ENCODE measurements around the gene ZFAND2B. TPM values are rescaled to one million over a fixed set of nuclear protein-coding genes. Genes with fewer than 3 reads are reported as not detected.

Gene ZFAND2B
- total RNA-seq, 1 donor from 2014 or later = 28.6 TPM

DNA sequence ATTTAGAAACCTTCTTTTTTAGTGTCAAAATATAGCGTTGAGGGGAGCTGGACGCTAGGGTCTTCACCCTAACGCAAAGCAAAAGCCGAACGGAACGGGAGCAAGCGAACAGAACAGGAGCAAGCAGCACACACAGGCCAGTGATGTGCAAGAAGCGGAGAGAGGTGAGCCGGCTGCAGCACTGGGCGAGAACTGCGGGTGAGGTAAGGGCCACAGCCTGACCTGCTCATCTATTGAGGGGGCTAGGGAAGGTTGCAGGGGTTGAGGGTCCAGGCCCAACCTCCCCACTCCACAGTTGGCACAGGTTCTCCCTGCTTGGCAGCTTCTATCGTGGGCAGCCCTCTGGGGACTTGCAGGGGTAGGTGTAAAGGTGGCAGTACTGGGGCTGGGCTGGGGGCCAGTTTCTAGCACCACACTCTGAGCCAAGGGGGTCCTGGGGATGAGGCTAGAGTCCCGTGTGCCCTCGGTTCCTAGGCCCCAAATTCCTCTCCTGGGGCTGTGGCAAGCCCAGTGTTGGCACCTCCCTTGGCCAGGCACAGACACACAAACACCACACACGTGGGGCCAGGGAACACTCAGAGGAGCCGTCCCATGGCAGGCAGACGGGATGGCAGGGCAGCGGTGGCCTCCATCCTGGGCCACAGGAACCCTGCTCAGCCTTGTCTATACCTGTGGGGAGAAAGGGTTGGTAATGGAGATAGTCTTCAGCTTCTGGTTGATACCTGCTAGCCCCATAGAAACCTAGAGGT, 13.4 kb downstream of the ZFAND2B start:
- ATAC-seq (no peak), DNase-seq (ENCODE audit: low spot score) (no peak)

DNA sequence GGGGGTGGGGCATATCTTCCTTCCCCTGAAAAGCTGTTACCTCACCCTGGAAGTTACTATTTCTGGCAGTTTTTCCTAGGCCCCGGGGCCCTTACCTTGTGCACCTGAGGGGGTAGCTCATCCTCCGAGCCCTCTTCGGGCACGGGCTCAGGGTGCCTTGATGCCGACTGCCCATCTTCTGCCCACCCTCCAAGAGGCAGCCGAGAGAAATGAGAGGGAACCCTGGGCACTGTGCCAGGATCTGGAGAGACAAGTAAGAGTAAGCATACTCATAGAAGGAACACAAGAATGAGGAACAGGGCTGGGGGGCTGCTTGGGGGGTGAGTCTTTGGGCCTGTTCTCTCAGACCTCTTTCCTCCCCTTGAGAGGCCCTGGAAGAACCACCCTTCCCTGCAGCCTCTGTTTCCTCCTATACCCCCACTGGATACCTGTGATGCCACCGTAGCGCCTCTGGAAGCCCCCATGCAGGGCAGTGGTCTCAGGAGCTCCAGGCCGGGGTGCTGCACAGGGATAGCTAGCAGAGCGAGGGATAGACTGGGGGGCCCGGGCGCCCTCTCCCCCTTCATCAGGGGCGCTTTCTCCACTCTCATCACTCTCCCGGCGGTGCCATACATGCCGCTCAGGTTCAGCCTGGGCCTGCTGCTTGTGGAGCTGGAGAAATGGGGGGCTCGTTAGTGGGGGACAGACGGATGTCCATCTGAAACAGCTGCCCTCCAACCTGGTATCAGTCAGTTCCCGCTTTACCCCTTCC, 14.2 kb downstream of the ZFAND2B start:
- no peak for DNase-seq (ENCODE audit: low spot score)
- ATAC-seq = no peak

DNA sequence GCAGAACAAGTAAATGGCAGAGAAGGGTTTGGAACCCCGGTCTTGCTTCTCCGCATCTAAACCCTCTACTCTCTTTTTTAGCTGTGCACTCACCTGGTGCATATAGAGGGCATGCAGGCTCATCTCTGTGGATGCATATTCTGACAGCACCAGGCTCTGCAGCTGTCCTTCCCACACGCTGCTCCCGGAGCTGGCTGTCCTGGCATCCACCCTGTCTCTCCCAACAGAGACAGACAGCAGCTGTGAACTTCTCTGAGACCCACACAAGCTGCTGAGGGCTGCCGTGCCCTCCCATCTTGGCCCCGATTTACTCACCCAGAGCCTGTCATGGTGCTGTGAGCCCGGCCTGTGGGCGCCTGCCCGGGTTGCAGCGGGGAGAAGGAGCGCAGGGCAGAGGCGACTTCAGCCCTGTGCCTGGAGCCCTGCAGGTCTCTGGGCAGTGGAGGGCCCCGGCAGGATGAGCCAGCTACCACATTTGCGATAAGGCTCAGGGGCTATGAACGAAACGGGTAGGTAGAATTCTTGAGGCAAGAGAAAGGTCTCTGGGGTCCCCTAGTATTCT, 15.5 kb downstream of the ZFAND2B start:
- DNase-seq (ENCODE audit: low spot score) = no peak
- no peak for ATAC-seq

GRCh38 chr2:219223831-219224610, 17.4 kb downstream of the ZFAND2B start:
- ATAC-seq (no peak), DNase-seq (ENCODE audit: low spot score) (no peak)

GRCh38 chr2:219225350-219225749, 18.8 kb downstream of the ZFAND2B start:
- ATAC-seq (no peak), DNase-seq (ENCODE audit: low spot score) (no peak)

DNA sequence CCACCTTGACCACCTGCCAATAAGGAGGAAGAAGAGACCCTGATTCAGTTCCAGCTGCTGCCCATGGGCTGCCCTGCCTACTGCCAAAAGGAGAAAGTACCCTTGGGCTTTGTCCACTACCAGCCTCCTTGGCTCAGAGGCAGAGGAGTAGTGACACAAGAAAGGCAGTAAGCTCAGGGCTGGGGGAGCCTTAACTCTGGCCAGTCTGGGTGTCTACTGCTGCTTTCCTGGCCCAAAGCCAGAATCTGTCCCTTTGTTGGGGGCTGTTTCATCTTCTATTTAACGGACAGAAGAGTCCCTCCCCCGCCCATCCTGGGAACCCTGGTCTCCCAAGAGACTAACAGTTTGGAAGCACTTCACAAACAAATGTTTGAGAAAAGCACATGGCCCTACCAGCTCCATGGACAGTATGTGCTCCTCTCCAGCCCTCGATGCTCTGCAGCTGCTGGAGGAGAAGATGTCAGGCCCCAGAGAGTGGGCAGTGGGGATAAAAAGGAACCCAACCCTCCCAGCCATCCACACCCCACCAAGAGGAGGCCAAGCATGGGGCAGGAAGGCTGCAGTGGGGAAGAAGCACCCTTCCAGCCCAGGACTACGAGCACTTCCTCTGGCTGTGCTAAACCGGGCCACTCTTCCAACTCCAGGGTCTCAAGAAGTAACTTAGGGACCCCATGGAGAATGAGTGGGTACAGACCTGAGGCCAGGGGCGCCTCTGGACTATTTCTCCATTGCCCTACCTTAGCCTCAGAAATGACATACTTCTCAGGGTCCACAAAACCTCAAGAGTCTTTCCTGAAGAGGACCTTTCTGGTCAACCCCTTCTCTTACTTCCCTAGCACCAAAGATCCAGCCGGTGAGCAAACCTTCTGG, 21.7 kb downstream of the ZFAND2B start:
- DNase-seq (ENCODE audit: low spot score) = no peak
- ATAC-seq = no peak

DNA sequence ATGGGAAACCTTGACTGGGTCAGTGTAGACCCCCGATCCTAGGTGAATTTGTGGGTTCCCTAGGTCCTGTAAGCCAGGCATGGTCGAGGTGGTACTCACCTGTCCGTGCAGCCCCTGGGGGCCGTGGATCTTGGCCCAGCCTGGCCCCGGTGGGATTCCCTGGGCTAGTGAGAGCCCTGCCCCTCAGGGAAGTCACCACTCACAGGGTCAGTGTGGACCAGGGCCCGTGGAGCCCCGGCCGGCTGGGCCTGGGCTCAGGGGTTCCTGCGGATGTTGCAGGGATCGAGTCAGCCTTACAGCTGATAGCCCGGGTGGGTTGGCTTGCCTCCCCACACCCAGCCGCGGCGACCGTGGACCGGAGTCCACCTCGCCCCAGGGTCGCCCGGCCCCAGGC, 22.3 kb downstream of the ZFAND2B start:
- ATAC-seq (no peak), DNase-seq (ENCODE audit: low spot score) (no peak)

DNA sequence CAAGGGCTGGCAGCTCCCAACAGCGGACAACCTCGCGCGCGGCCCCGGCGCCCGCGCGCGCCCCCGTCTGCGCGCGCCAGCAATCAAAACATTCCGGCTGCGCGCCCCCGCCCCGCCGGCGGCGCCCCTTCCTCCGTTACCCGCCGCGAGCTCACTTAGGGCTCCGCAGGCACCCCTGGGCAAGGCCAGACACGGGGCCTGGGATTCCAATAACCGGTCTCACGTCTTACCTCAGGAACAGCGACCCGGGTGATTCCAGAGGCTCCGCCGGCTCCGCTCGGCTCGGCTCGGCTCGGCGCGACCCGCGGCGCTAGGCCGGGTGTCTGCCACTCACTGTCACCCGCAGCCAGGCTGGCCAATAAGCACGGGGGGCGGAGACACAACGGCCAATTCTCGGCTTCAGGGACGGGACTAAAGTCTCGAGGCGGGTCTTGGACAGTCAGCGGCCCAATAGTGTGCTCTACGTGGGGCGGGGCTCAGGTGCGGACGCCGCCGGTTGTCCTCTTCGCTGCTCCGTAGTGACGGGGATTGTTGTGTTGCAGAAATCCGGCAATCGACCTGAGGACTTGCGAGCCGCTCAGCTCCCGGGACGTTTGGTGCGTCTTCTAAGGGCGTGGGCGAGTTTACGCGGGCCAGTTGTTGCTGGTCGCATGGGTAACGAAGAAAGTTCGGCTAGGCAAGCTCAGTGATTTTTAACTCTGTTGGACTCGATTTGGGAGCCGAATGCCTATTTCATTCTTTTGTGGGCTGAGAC, 22.9 kb downstream of the ZFAND2B start, which contains the start of the genes ANKZF1 and ATG9A:
ANKZF1 (plus strand) TSS at position 502 of the 754 bp plus-strand sequence. CDS start 452 bp downstream, outside the sequence.
ATG9A (minus strand) TSS at position 332 of the 754 bp plus-strand sequence. CDS start 1,612 bp downstream, outside the sequence.
- peak; percentile 99 for DNase-seq (ENCODE audit: low spot score)
- ATAC-seq = peak; percentile 94

- DNase-seq (ENCODE audit: low spot score) = no peak
- ATAC-seq = peak; percentile 27
Observed at GRCh38 chr2:219230059-219230540, 23.5 kb downstream of the ZFAND2B start.

GRCh38 chr2:219234331-219234730, 27.7 kb downstream of the ZFAND2B start:
- no peak for ATAC-seq

DNA sequence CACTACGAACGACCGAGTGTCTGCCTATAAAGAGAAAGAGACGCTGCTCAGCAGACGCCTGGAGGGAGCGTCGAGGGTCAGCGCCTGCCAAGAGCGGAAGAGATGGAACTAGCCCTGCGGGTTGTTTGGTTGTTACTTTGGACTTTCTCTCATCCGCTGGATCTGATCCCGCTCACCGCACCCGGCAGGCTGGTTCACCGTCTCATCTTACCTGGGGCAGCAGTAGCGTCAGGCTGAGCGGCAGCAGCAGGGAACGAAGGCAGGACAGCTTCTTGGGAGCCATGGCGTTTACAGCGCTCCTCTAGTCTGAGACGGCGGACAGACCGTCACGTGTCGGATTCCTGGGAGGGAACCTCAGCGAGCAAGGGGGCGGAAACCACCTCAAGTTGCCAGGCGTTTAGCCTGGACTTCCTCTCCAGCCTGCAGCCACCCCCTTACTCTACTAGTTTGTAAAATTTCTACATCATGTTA, 36.7 kb downstream of the ZFAND2B start:
- peak; percentile 71 for DNase-seq (ENCODE audit: low spot score)
- ATAC-seq = peak; percentile 73

More at GRCh38 chr2:219234331-219234730, 27.7 kb downstream of the ZFAND2B start:
- no peak for DNase-seq (ENCODE audit: low spot score)

GRCh38 chr2:219244789-219245147, 38.2 kb downstream of the ZFAND2B start:
- ATAC-seq (no peak), DNase-seq (ENCODE audit: low spot score) (no peak)

- ATAC-seq (peak; percentile 75), DNase-seq (ENCODE audit: low spot score) (peak; percentile 95)
Observed at GRCh38 chr2:219245148-219245898, 38.7 kb downstream of the ZFAND2B start, which contains the start of the genes GLB1L and STK16. GLB1L (minus strand) TSS chr2:219245444; CDS start chr2:219243573, 1,871 bp downstream. STK16 (plus strand) TSS chr2:219245479; CDS start chr2:219246000, 521 bp downstream.

GRCh38 chr2:219245899-219246230, 39.3 kb downstream of the ZFAND2B start:
- no peak for ATAC-seq
- DNase-seq (ENCODE audit: low spot score) = no peak

GRCh38 chr2:219246559-219246958, 40.0 kb downstream of the ZFAND2B start:
- ATAC-seq (no peak), DNase-seq (ENCODE audit: low spot score) (no peak)

GRCh38 chr2:219247678-219248642, 41.4 kb downstream of the ZFAND2B start:
- DNase-seq (ENCODE audit: low spot score) (no peak), ATAC-seq (no peak)

DNA sequence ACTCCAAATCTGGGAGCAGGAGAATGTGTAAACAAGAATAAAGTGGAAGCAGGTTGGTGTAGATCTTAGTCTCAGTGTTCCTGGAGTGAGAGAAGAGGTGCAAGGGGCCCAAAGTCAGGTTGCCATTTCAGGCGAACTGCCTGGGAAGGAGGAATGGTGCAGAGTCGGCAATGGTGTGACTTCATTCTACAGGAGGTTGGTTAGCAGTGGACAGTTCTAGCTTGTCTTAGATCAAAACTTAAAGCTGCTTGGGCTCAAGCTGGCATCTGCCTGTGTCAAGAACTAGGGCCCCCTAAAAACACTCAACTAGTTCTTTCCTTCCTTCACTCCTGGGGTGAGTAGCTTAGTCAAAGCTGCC, 42.2 kb downstream of the ZFAND2B start:
- ATAC-seq = no peak
- no peak for DNase-seq (ENCODE audit: low spot score)
